ENCODE measurements around the gene TBC1D17.

DNA sequence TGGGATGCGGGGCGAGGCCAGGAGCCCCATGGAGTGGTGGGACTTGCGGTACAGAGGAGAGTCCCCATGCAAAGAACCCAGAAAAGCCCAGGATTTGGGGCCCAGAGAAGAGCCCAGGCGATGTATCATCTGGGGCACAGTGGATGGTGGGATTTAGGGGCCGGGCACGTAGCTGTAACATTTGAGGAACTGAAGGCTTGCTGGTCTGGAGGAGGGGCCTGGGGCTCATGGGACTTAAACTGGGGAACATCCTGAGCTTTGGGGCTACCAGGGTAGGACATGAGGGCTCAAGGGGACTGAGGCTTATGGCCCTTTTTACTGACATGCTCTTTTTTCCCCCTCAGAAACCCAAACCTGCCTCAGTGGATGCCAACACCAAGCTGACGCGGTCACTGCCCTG, 45.9 kb upstream of the TBC1D17 start:
- TF ChIP-seq, protein P1, sequence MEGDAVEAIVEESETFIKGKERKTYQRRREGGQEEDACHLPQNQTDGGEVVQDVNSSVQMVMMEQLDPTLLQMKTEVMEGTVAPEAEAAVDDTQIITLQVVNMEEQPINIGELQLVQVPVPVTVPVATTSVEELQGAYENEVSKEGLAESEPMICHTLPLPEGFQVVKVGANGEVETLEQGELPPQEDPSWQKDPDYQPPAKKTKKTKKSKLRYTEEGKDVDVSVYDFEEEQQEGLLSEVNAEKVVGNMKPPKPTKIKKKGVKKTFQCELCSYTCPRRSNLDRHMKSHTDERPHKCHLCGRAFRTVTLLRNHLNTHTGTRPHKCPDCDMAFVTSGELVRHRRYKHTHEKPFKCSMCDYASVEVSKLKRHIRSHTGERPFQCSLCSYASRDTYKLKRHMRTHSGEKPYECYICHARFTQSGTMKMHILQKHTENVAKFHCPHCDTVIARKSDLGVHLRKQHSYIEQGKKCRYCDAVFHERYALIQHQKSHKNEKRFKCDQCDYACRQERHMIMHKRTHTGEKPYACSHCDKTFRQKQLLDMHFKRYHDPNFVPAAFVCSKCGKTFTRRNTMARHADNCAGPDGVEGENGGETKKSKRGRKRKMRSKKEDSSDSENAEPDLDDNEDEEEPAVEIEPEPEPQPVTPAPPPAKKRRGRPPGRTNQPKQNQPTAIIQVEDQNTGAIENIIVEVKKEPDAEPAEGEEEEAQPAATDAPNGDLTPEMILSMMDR (conservative IDR thresholded peaks at IDR 0.05; ENCODE audit: low read length), result no peak
- no peak for TF ChIP-seq EZH2phosphoT487 (IDR thresholded peaks at IDR 0.05; ENCODE audit: borderline replicate concordance)

All from Loucy (cell line).